Measurements from ENCODE around the gene PNMA6F.

DNA sequence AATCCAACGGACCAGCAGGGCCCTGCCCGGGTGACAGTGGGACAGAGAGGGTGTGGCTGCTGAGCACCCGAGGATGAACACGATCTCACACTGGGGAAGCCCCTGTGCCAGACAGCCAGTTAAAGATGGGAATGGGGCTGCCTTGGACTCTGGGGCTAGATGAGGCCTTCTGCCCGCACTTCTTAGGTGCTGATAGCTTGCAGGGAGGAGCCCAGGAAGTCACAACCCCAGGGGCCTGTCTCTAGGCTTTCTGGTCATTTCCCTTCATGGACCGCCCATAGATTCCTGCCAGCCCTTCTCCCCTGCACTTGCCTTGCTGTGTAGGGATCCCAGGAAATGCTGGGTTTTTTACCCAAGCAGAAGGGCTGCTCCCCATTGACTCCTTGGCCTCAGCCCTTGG is 18.5 kb upstream of the PNMA6F start:
- no peak for TF ChIP-seq CTCF (IDR thresholded peaks at IDR 0.05)
- TF ChIP-seq POLR2A (IDR thresholded peaks at IDR 0.05) = no peak
- no peak for TF ChIP-seq EP300 (IDR thresholded peaks at IDR 0.05)

Data from suprapubic skin (tissue), 3 donors.